DMS 273 (cell line): ENCODE data around the gene LDHD.
"Not testable (repeated sequence)": the region's sequence is repeated elsewhere in the genome, so short reads cannot be mapped to it uniquely, and the experiment has no call there.

Experiments
- DNase-seq: peaks from one replicate; lab custom pipeline; 2025; ENCODE audit not compliant: unreplicated experiment; lab: John Stamatoyannopoulos, UW

LDHD gene

GRCh38 chr16:75116081-75116910, at the start of gene LDHD:
Gene LDHD (minus strand): TSS chr16:75116780. CDS start chr16:75116720, 60 bp downstream.
- DNase-seq, result peak; percentile 55

- DNase-seq, result no peak
These were observed 43.8 kb upstream of the LDHD start for GRCh38 chr16:75160386-75160785.

GRCh38 chr16:75152635-75153034, 36.1 kb upstream of the LDHD start:
- no peak for DNase-seq

- no peak for DNase-seq
These were observed 35.2 kb upstream of the LDHD start for GRCh38 chr16:75151798-75152197.

GRCh38 chr16:75148311-75149195, 32.0 kb upstream of the LDHD start, which contains the start of gene ZFP1:
Gene ZFP1 (plus strand): TSS chr16:75148524. CDS start chr16:75152952, 4,428 bp downstream.
- peak; percentile 97 for DNase-seq

GRCh38 chr16:75147968-75148310, 31.4 kb upstream of the LDHD start:
- DNase-seq, result no peak

- no peak for DNase-seq
These were observed 27.4 kb upstream of the LDHD start for GRCh38 chr16:75143941-75144340.

GRCh38 chr16:75139498-75139897, 22.9 kb upstream of the LDHD start:
- no peak for DNase-seq

- DNase-seq, result no peak
These were observed 22.1 kb upstream of the LDHD start for GRCh38 chr16:75138636-75139035.

- no peak for DNase-seq
These were observed 21.7 kb upstream of the LDHD start for GRCh38 chr16:75138233-75138632.

- no peak for DNase-seq
These were observed 14.5 kb upstream of the LDHD start for GRCh38 chr16:75131081-75131480.

GRCh38 chr16:75130150-75130771, 13.7 kb upstream of the LDHD start:
- DNase-seq, result peak; percentile 37

GRCh38 chr16:75129421-75130149, 13.0 kb upstream of the LDHD start:
- not testable (repeated sequence) for DNase-seq

GRCh38 chr16:75127713-75128415, 11.3 kb upstream of the LDHD start:
- DNase-seq, result no peak

- DNase-seq, result no peak
These were observed 6.0 kb upstream of the LDHD start for GRCh38 chr16:75122609-75123008.

GRCh38 chr16:75121949-75122568, 5.5 kb upstream of the LDHD start:
- DNase-seq, result no peak

GRCh38 chr16:75120253-75120652, 3.7 kb upstream of the LDHD start:
- no peak for DNase-seq

- DNase-seq, result no peak
These were observed 2.5 kb upstream of the LDHD start for GRCh38 chr16:75118943-75119539.

GRCh38 chr16:75116911-75117245, 298 bp upstream of the LDHD start:
- DNase-seq, result no peak
